CD4-positive, alpha-beta T cell treated with Interferon alpha-2 for 1 hour (primary cell): ENCODE measurements around the gene IGFL2.
"Not testable (repeated sequence)": the region's sequence is repeated elsewhere in the genome, so short reads cannot be mapped to it uniquely, and the experiment has no call there.

Source experiments
- DNase-seq, 2 donors: peaks; one replicate each; pipeline ENCODE4 v3.0.0-alpha.2; 2020 to 2022

IGFL2 gene

DNA sequence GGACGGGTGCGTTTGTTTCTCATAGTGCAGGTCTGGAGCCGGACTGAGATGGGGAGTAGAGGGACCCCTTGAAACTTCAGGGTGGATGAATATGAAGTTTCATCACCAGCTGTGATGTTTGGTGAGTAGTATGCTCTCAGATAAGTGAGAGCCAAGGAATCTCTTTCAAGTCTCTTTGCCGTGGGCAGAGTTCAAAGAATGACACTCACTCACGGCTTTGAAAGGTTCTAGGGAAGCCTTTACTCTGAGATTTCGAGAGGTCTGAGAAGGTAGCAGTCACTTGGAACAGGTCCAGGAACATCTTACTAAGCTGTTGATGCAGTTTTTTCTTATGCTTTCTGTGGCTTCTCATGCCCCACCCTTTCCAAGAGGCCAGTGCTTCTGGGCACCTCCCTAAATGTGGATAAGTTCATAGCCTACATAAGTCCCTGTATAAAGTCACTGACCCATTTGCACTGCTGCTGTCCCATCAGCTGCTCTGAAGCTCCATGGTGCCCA is at the start of gene IGFL2:
IGFL2 (plus strand) TSS at position 448 of the 498 bp plus-strand sequence; CDS start at position 489, 41 bp downstream.
- DNase-seq = no peak

- DNase-seq = no peak
Observed at GRCh38 chr19:46100344-46100743, 47.7 kb upstream of the IGFL2 start.

- no peak for DNase-seq
Observed at GRCh38 chr19:46101293-46101692, 46.7 kb upstream of the IGFL2 start.

GRCh38 chr19:46102333-46102732 is 45.7 kb upstream of the IGFL2 start:
- not testable (repeated sequence) for DNase-seq

DNA sequence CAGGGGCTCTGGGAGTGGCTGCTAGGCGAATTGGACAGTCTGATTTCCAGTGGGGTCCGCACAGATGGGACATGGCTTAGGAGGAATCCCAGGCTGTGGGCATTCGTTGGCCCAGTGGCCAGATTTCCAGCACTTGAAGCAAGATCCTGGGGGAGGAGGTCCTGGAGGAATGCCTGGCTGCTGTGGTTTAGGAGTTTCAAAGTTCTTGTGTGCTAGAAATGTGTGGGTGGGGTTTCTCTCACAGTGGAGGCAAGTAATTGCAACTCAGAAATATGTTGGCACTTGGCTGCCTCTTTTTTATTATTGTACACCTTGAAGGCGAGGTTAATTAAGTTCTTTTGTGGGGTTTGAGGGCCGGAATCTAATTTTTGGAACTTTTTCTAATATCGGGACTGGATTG is 40.7 kb upstream of the IGFL2 start:
- no peak for DNase-seq

DNA sequence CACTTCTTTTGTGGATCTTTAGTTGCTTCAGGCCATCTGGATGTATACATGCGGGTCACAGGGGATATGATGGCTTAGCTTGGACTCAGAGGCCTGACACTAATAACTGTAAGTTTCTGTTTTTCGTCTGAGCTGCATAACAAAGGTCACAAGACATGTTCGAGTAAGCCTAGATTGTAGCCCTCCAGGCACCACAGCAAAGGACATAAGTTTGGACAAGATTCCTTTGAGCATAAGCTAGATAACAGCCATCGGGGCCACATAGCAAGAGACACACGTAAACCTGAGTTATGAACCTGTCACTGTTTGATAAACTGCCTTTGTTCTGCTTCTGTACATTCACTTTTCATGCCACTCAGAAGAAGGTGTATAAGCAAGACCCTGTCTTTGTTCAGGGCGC is 38.2 kb upstream of the IGFL2 start:
- no peak for DNase-seq

- no peak for DNase-seq
Observed at GRCh38 chr19:46111376-46111775, 36.7 kb upstream of the IGFL2 start.

DNA sequence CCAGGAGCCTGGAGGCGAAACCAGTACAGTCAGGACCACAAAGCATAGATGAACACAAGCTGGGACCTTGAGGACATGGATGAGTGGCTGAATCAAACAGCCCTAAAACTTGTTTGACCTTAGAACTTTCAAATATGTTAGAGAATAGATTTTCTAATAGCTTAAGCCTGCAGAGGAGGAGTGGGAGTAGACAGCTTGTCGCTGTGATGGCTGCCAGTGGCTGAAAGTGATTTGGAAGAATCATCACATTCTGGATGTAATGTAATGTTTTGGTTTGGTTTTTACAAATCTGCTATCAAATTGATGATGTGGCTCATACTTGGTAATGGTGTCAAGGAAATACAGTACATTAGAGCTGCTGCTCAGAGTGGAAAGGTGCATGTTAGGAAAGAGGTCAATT is 35.5 kb upstream of the IGFL2 start:
- no peak for DNase-seq

- no peak for DNase-seq
Observed at GRCh38 chr19:46113726-46114125, 34.3 kb upstream of the IGFL2 start.

DNA sequence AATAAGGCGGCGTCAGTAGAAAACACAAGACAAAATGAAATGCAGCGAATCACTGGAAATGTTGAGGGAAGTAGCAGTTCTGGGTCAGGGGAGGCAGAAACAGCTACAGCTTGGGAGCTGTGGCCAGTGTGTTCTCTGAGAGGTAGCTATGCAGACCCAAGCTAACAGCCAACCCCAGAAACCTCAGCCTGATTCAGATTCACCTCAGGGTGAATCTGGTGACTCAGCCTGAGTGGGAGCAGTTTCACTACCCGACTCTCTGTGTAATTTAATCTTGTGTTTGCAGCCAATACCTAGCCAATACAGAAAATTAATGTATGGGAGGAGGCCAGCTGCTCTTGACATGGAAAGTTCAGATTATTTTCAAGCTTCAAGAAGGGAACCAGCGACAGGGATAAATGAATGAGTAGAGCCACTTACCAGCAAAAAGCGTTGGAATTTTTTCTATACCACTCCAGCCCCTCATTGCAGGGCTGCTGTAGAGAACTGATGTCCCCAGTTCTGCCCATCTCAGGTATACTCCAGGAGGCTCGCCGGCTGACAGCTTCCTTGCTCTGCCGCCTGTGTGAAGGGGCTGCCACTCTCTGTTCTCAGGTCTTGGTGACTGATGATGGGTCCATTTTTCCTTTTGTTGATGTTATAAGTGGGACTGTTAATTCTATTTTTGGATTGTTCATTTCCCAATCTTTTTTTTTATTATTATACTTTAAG is 32.5 kb upstream of the IGFL2 start:
- DNase-seq = no peak

- no peak for DNase-seq
Observed at GRCh38 chr19:46116121-46116520, 31.9 kb upstream of the IGFL2 start.

DNA sequence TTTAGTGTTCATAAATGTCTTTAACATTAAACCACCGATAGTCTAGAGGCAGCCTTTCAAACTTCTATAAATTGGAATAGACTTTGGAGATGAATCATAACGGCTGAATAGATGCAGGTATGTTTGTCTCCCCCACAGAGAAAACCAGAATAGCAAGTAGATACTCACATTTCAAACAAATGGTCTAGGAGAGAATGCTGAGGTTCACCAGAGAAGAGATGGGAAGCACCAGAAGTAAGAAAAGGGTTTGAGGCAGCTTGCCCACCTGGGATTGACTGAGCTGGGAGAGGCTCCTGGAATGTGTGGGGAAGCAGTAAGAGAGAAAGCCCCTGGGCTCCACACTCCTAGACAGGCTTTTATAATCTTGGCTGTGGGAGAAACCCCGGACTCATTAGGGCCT is 29.9 kb upstream of the IGFL2 start:
- DNase-seq = no peak

GRCh38 chr19:46124638-46125115 is 23.4 kb upstream of the IGFL2 start, which contains the start of gene IGFL3:
TSS of gene IGFL3 (minus strand) at chr19:46124688. CDS start at chr19:46124649, 39 bp downstream.
- DNase-seq = no peak

GRCh38 chr19:46125447-46125846 is 22.6 kb upstream of the IGFL2 start:
- DNase-seq = no peak

DNA sequence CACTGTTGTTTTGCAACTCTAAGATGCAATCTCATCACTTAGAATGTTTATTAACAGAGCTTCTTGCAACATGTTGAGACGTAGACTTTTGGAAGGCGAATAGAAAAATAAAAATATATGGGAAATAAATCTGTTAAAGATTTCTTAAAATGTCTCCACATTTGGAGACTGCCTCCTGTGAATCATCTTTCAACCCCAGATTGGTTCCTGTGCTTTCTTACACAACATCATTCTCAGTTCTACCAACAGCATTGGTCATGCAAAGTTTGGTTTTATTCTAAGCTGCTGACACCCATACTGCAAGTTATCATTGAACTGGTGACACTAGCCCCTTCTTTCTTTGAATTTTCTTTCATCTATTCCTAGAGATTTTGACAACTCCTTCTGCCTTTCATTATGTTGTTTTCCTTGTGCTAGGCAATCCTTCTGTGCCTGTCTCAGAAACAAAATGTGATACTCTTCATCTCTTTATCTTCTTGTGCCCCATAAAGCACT is 21.9 kb upstream of the IGFL2 start:
- DNase-seq = no peak

- no peak for DNase-seq
Observed at GRCh38 chr19:46131485-46132143, 16.4 kb upstream of the IGFL2 start.

DNA sequence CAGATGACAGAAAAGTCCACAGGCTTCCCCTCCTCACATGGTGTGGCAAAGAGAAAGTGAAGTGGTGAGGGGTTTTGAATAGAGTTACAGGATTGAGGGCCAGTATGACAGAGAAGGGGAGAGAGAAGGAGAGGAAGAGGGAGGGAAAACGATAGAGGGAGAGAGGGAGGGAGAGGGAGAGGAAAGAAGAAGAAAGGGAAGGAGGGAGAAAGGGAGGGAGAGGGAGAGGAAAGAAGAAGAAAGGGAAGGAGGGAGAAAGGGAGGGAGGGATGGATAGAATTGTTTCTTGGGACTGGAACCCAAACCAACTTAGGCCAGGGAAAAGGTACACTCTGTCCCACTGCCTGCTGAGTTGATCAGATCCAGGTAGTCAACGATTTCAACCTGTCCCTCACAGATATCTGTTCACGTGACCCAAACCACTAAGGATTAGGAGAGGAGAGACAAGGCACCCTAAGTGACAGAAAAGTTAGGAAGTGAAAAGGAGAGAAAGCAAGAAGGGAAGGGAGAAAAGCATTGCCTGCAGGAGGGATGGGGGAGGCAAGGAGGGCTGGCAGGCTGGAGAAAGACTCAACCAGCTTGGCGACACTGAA is 15.4 kb upstream of the IGFL2 start:
- DNase-seq = no peak

- no peak for DNase-seq
Observed at GRCh38 chr19:46133101-46133627, 14.9 kb upstream of the IGFL2 start.

GRCh38 chr19:46133777-46134241 is 14.2 kb upstream of the IGFL2 start:
- DNase-seq = no peak

- no peak for DNase-seq
Observed at GRCh38 chr19:46134527-46134926, 13.5 kb upstream of the IGFL2 start.

- no peak for DNase-seq
Observed at GRCh38 chr19:46137915-46138473, 10.0 kb upstream of the IGFL2 start.

DNA sequence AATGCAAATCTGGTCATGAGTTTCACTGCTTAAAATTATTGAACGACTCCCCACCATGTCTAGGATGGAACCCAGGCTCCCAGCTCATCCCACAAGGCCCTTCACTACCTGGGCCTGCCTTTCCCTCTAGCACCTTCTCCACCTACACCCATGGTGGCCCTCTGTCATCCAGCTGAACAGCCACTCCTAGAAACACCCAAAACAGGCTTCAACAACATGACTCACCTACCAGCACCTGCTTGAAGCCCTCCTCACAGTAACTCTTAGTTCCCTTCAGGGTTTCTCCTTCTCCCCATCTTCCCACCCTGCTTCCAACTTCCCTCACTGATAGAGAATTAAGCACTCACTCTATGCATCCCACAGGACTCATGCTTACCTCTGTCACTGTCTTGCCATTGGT is 6.6 kb upstream of the IGFL2 start:
- no peak for DNase-seq

DNA sequence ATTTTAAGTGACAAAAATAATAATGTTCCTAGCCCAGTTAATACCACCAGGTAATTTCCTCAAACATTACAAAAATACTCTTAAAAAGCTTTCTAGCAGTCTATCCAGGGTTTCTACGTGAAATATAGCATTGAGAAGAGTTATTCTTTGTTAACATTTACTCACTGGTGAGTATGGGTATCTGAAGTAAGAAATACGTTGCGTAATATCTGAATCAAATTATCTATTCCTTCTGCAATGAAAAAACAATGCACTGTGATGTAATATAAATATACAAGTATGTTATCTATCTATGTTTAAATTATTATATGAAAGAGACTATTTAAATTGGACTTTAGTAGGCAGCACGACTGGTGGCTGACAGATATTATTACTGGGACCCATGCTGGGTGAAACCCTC is 5.7 kb upstream of the IGFL2 start:
- DNase-seq = no peak
